Measurements from ENCODE around the gene THSD7B. TPM values are rescaled to one million over a fixed set of nuclear protein-coding genes. Genes with fewer than 3 reads are reported as not detected.
A peak's percentile ranks its signal among the peaks of the same experiment; 100 is the strongest.

The THSD7B gene
- total and polyA plus RNA-seq, 2 experiments from 2014 or later = 0.86 to 3.8 TPM

- no peak overlapping the region for H3K27ac ChIP-seq (ENCODE audit: low read depth)
- ATAC-seq (peak; percentile 79), DNase-seq (ENCODE audit: low spot score) (no peak)
- no peak overlapping the region for H2AFZ ChIP-seq
- H3K79me2 ChIP-seq (replicated peaks; ENCODE audit: insufficient read depth) = no peaks in the 10 kb centered on the region
- H3K4me2 ChIP-seq = no peak overlapping the region
- no peak overlapping the region for H3K4me3 ChIP-seq
- H4K20me1 ChIP-seq (replicated peaks; ENCODE audit: insufficient read depth) = no peaks in the 10 kb centered on the region
- peaks cover 18% of the 10 kb centered on the region for H3K4me1 ChIP-seq (ENCODE audit: insufficient read depth)
- H3K4me3 Mint-ChIP-seq = no peak overlapping the region
- H3K4me1 Mint-ChIP-seq = peaks cover 17% of the 10 kb centered on the region
- no peaks in the 10 kb centered on the region for H3F3A ChIP-seq (replicated peaks; ENCODE audit: low read depth)
- no peaks in the 10 kb centered on the region for H3K27me3 Mint-ChIP-seq (ENCODE audit: insufficient read depth, low read depth, poor library complexity)
- no peak for TF ChIP-seq EZH2phosphoT487 (IDR thresholded peaks at IDR 0.05; ENCODE audit: unreplicated experiment)
- no peak for TF ChIP-seq CTCF (conservative IDR thresholded peaks at IDR 0.05; ENCODE audit: low read depth in 2 of 2)
- TF ChIP-seq STAT1 (IDR thresholded peaks at IDR 0.05; ENCODE audit: unreplicated experiment) = no peak
- TF ChIP-seq ZNF114 (CRISPR knock-in tag; IDR thresholded peaks at IDR 0.05) = no peak
- TF ChIP-seq REST (IDR thresholded peaks at IDR 0.05; ENCODE audit: unreplicated experiment) = no peak
- no peak for TF ChIP-seq EZH2 (IDR thresholded peaks at IDR 0.05; ENCODE audit: low read depth, unreplicated experiment)
- no peak for TF ChIP-seq CREB1 (CRISPR knock-in tag; IDR thresholded peaks at IDR 0.05; ENCODE audit: low read depth)
- TF ChIP-seq POLR2AphosphoS5 (IDR thresholded peaks at IDR 0.05; ENCODE audit: low read depth) = no peak
- no peak for TF ChIP-seq JUNB (IDR thresholded peaks at IDR 0.05; ENCODE audit: unreplicated experiment)
- TF ChIP-seq ZNF462 (CRISPR knock-in tag; IDR thresholded peaks at IDR 0.05) = no peak
- no peak for TF ChIP-seq NANOG (IDR thresholded peaks at IDR 0.05; ENCODE audit: borderline replicate concordance)
- TF ChIP-seq ETS1 (IDR thresholded peaks at IDR 0.05) = no peak
- no peak for TF ChIP-seq ZNF331 (CRISPR knock-in tag; IDR thresholded peaks at IDR 0.05; ENCODE audit: low read depth)
- no peaks in the 10 kb centered on the region for H3K36me3 Mint-ChIP-seq (ENCODE audit: low read depth)
- H3K27ac Mint-ChIP-seq = no peak overlapping the region
- H3K9me3 Mint-ChIP-seq = no peaks in the 10 kb centered on the region
- no peaks in the 10 kb centered on the region for H3K9me2 ChIP-seq (ENCODE audit: insufficient read depth)
- no peaks in the 10 kb centered on the region for H3K36me3 ChIP-seq (ENCODE audit: insufficient read depth)
- no peaks in the 10 kb centered on the region for H3K27me3 ChIP-seq (ENCODE audit: insufficient read depth)
Measured at GRCh38 chr2:137202318-137202717, 437.0 kb downstream of the THSD7B start.
